Measurements from ENCODE around the gene CBFA2T3.
"Not testable (repeated sequence)": the region's sequence is repeated elsewhere in the genome, so short reads cannot be mapped to it uniquely, and the experiment has no call there.

The CBFA2T3 gene

GRCh38 chr16:88977018-88977811, at the start of gene CBFA2T3:
Gene CBFA2T3, minus strand, starts transcription at chr16:88977207. Its CDS starts 400 bp downstream, at chr16:88976807.
- no peak for DNase-seq

DNA sequence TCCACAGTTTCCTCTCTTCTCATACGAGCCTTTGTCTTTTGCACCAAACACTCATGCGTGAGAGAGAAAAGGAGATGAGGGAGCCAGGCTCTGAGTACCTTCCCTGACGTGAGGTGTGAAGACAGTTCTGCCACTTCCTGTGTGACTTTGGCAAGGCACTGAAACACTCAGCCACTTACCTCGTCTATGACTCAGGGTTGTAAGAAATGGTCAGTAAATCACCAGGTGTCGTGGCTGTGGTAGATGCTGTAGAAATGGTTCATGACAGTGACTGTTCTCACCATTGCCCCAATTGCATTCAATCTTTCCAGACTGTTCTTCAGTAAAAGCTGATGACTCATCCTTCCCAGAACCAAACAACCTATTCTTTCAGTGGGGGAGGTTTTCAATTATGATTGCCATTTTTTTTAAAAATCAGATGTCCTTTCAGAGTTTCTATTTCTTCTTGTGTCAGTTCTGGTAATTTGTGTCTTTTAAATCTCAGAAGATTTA, 49.2 kb upstream of the CBFA2T3 start:
- DNase-seq, result no peak

GRCh38 chr16:89025636-89026035, 48.6 kb upstream of the CBFA2T3 start:
- no peak for DNase-seq

DNA sequence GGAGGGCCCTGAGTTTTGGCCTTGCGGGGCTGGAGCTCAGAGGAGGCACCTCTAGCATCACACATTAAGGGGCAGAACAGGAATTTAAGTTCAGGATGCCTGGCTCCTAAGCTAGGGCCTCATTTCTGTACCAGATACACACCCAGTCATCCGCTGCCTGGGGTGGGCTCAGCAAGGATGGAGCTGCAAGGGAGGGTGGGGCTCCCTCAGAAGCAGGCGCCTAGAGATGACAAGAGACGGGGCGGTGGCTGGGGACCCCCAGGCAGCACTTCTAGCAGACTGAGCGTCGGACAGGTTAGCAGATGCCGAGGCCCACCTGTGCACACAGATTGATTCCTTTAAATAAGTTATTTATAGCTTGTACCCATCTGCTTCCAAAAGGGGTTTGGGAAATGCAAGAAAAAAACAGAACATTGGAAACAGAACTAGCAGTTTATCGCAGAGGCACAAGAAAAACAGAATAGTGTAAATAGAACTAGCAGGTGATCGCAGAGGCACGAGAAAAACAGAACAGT, 47.6 kb upstream of the CBFA2T3 start:
- no peak for DNase-seq

DNA sequence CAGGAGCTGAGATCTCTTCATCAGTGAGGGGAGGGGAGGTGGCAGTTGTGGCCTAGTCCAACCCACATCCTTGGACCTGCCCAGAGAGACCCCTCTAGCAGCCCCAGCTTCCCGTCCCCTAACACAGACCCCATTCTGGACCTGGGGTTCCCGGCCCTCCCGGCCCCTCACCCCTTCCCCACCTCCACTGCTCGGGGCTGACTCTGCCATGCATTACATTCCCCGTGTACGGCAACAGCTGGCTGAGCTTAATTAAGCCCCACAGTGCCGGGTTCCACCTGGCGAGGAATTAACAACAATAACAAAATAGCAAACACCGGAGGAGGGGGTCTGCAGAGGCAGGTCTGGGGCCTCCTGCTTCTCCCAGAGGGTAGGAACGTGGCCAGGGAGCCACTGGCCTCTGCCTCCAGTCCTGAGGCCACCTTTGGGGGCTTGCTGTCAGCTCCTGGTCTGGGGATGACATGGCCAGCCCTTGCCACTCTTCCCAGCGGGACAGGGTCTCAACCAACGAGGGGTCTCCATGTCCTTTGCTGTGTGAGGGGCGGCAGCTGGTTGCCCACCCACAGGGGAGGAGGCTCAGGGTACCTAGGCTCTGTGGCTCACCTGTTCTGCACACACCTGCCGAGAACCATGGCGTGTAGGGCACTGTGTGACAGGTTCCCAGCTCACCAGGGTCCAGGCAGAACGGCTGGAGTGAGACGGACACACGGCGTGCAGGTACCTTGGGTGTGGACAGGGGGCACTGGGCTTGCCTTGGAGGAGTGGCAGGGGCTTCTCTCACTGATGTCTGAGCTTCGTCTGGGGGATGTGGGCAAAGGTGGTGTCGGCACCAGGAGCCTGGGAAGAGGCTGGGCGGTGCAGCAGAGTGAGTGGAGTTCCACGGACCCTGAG, 46.9 kb upstream of the CBFA2T3 start:
- DNase-seq, result no peak

DNA sequence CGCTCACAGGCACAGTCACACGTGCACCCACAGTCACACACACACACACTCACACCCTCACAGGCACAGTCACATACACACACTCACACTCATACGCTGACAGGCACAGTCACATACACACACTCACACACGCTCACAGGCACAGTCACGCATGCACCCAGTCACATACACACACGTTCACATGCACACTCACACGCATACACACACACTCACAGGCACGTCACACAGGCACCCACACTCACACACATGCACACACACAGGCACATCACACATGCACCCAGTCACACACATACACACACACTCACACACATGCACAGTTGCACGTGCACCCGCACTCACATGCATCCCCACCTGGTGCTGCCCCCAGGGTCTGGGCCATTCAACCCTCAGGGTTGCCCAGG, 46.1 kb upstream of the CBFA2T3 start:
- DNase-seq, result no peak

DNA sequence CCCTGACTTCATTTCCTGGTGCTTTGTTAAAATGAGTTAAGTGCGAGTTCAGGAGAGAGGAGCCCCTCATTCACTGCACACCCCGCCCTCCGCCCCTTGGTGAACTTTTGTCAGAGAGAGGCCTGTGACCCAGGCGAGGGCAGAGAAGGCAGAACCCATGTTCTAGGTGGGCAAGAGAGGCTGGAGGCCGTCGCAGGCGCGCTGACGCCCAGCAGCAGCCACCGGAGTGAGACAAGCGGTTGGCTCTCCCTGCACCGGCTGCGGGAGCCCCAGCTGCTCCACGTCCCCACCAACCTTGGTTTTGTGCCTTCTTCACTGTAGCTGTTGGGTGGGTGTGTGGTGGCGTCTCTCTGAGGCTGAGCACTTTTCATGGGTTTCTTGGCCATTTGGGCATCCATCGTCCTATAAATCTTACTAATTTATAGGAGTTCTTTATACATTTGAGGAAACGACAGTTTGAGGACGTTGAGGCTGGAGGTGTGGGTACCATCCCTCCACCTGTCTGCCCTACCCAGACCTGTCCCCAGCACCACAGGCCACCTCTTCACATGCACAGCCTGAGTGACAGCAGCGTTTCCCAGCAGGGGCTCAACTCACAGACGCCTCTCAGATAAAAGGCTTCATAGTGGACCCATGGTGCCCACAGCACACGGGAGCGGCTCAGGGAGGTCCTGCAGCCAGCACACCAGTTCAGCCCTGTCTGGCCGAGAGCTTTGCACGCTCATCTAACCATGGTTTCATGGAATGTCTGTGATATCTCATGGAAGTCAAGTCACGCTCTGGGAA, 45.2 kb upstream of the CBFA2T3 start:
- DNase-seq, result no peak

GRCh38 chr16:89020925-89021595, 44.1 kb upstream of the CBFA2T3 start:
- DNase-seq, result no peak

- DNase-seq, result no peak
Measured at GRCh38 chr16:89020068-89020924, 43.3 kb upstream of the CBFA2T3 start.

- DNase-seq, result no peak
Measured at GRCh38 chr16:89019511-89019910, 42.5 kb upstream of the CBFA2T3 start.

- no peak for DNase-seq
Measured at GRCh38 chr16:89018282-89019158, 41.5 kb upstream of the CBFA2T3 start.

GRCh38 chr16:89017543-89018281, 40.7 kb upstream of the CBFA2T3 start:
- DNase-seq, result no peak

DNA sequence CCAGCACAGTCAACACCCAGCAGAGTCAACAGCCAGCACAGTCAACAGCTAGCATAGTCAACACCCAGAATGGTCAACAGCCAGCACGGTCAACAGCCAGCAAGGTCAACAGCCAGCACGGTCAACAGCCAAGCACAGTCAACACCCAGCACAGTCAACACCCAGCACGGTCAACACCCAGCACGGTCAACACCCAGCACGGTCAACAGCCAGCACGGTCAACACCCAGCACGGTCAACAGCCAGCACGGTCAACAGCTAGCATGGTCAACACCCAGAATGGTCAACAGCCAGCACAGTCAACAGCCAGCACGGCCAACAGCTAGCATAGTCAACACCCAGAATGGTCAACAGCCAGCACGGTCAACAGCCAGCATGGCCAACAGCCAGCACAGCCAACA, 39.6 kb upstream of the CBFA2T3 start:
- not testable (repeated sequence) for DNase-seq

DNA sequence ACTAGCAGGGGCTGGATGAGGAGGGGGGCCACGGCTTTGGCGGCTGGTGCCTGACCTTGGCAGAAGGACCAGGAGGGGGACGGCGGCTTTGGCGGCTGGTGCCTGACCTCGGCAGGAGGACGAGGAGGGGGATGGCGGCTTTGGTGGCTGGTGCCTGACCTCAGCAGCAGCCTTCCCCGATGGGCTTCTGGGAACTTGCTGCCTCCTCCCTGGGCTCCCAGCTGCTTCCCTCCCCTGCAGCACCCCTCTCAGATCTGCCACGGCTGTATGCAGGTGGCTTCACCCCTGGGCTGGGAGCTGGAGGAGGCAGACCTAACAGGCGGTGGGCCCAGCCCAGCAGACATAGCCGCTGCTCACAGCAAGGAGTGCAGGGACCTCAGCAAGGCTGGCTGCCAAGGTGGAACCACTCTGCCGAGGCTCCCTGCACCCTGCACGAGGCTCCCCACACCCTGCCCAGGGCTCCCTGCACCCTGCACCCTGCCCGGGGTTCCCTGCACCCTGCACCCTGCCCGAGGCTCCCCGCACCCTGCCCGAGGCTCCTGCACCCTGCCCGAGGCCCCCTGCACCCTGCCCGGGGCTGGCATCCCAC, 38.4 kb upstream of the CBFA2T3 start:
- DNase-seq, result no peak

- DNase-seq, result no peak
Measured at GRCh38 chr16:89014403-89015230, 37.6 kb upstream of the CBFA2T3 start.

DNA sequence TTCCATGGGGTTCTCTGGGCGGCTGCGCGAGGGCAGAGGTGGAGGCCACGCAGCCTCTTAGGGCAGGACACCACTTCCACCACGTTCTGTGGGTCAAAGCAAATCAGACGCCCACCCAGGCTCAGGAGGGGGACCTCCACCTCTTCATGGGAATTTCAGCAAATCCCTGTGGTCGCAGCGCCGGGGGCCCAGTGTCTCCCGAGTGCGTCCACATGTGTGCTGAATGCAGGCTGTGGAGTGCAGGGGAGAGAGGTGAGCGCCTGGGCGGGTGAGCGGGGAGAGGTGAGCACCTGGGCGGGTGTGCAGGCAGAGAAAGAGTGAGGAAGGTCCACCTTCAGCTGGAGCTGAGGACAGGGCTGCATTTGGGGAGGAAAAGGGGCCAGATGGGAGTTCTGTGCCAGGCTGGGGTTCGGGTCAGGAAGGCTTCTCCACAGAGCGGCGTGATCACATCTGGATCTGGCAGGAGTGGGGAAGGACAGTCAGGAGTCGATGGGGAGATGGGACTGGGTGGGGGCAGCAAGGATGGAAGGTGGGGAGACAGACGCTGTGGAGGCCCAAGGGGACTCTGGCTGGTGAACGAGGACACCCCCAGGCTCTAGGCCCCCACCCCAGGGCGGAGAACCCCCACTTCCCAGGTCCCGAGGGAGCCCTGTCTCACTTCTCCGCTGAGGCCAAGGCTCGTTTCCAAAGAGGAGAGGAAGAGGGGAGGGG, 36.8 kb upstream of the CBFA2T3 start:
- DNase-seq, result no peak

GRCh38 chr16:89013111-89013510, 36.1 kb upstream of the CBFA2T3 start:
- no peak for DNase-seq

All from DMS 273 treated with DMSO at 0.1 percent for 48 hours (cell line).